ENCODE data around the gene VAV3. TPM values are rescaled to one million over a fixed set of nuclear protein-coding genes. Genes with fewer than 3 reads are reported as not detected.

The VAV3 gene
- total and polyA plus RNA-seq, 2 of the 8 experiments (the other 6 are each of a cell fraction or from before 2014, with no cell fraction given), result 2.9 to 7.9 TPM

DNA sequence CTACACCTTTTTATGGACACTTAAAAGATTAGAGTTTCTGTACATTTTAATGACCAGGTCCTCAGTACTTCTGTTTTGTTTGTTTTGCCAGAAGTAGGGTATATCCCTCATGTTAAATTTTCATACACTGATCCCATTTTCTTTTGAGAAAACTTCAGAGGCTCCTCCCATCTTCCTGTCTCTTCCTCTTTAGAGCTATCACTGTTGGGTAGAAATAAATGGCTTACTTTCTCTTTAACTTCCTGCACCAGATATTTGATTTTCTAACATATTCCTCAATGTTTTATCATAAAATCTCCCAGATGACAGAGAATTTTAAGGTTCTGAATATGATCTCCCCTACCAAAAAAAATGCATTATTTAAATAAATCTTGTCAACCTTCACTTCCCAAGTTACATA is 23.4 kb downstream of the VAV3 start:
- Histone ChIP-seq H3K9me3 (ENCODE audit: insufficient read depth in 2 of 2, low read depth in 1 of 2, low read length in 1 of 2) (no peaks in the 10 kb centered on the region), H4K5ac (ENCODE audit: insufficient read length, low read depth, low read length) (no peak overlapping the region), H4K8ac (ENCODE audit: extremely low read depth, insufficient read depth, low read length) (no peak overlapping the region), H3K4me3 (ENCODE audit: extremely low read depth in 1 of 4, insufficient read depth in 2 of 4, low read depth in 3 of 4, low read length in 4 of 4) (no peak overlapping the region), H4K20me1 (replicated peaks in 1 of 2; ENCODE audit: control insufficient read depth in 1 of 2, insufficient read depth in 2 of 2, low read length in 2 of 2) (no peaks in the 10 kb centered on the region), H3K14ac (ENCODE audit: insufficient read length) (no peak overlapping the region), H3K56ac (replicated peaks; ENCODE audit: insufficient read length, low read depth, low read length) (no peak overlapping the region), H2BK5ac (ENCODE audit: low read depth, low read length) (no peak overlapping the region), H3K18ac (ENCODE audit: extremely low read depth, low read length) (no peak overlapping the region), H3K27ac (ENCODE audit: low read depth, low read length) (no peak overlapping the region), H3K4ac (replicated peaks; ENCODE audit: insufficient read length, low read depth, low read length) (no peak overlapping the region), H3K79me2 (ENCODE audit: control insufficient read depth in 1 of 2, insufficient read depth in 2 of 2, low read length in 2 of 2) (no peaks in the 10 kb centered on the region), H2AFZ (ENCODE audit: low read length) (no peak overlapping the region), H3K9ac (replicated peaks in 1 of 4; ENCODE audit: extremely low read depth in 1 of 4, low read depth in 3 of 4, low read length in 3 of 4) (no peak overlapping the region), H3K4me1 (replicated peaks in 1 of 4; ENCODE audit: control insufficient read depth in 3 of 4, insufficient read depth in 4 of 4, low read length in 3 of 4) (peaks cover 2 to 10% (median 6%) of the 10 kb centered on the region in 4 experiments; a peak in 5 of 7 replicates), H3K4me2 (ENCODE audit: insufficient read depth in 1 of 2, low read depth in 2 of 2, low read length in 2 of 2) (no peak overlapping the region), H2BK12ac (ENCODE audit: low read depth, low read length) (no peak overlapping the region), H2AK5ac (ENCODE audit: low read depth, low read length) (no peak overlapping the region), H3K79me1 (ENCODE audit: low read depth, low read length) (no peaks in the 10 kb centered on the region), H2BK20ac (ENCODE audit: low read length) (no peak overlapping the region), H4K91ac (replicated peaks; ENCODE audit: insufficient read length, low read length) (no peak overlapping the region), H3K23me2 (ENCODE audit: low read depth, low read length) (no peaks in the 10 kb centered on the region; the same call in 1 of the 2 replicates), H2BK15ac (ENCODE audit: low read length) (no peak overlapping the region), H3K36me3 (ENCODE audit: control insufficient read depth in 2 of 4, insufficient read depth in 4 of 4, low read length in 3 of 4) (no peaks in the 10 kb centered on the region), H2BK120ac (replicated peaks; ENCODE audit: low read depth, low read length) (no peak overlapping the region), H3K27me3 (replicated peaks in 1 of 4; ENCODE audit: control insufficient read depth in 3 of 4, extremely low read depth in 1 of 4, insufficient read depth in 3 of 4, low read length in 3 of 4) (no peaks in the 10 kb centered on the region), H3K23ac (ENCODE audit: insufficient read length) (no peak overlapping the region)
- FAIRE-seq, result no peak
- DNase-seq (ENCODE audit: low read depth in 1 of 2, low spot score in 2 of 2), result no peak
- TF ChIP-seq CREB1 (IDR thresholded peaks at IDR 0.05), result no peak
- TF ChIP-seq PHF8 (conservative IDR thresholded peaks at IDR 0.05; ENCODE audit: low read depth, low read length), result no peak
- no peak for TF ChIP-seq SAP30 (IDR thresholded peaks at IDR 0.05; ENCODE audit: insufficient read depth, insufficient replicate concordance, low read length)
- no peak for TF ChIP-seq HDAC6 (IDR thresholded peaks at IDR 0.05; ENCODE audit: low read depth, low read length)
- CTCF ChIA-PET (ENCODE audit: partially characterized antibody), result interaction anchor here (0.6 to 0.7 kb wide), 2 partner anchors 43 to 171 kb away, joined by 3 read pairs; no protein-coding TSS in a partner anchor
- POLR2A ChIA-PET (ENCODE audit: partially characterized antibody), result no interaction called here
